GM18507 (cell line): ENCODE results near the gene ZNF430.

Experiments
- DNase-seq: peaks from one replicate; pipeline ENCODE4 v3.0.0; 2011; ENCODE audit warnings: low read depth; ENCODE audit not compliant: insufficient read length; ENCODE audit errors: extremely low spot score
- FAIRE-seq: peaks from 2 replicates; lab custom pipeline; 2011; peaks lifted over from hg19 to GRCh38; lab: Jason Lieb, UNC

The ZNF430 gene

DNA sequence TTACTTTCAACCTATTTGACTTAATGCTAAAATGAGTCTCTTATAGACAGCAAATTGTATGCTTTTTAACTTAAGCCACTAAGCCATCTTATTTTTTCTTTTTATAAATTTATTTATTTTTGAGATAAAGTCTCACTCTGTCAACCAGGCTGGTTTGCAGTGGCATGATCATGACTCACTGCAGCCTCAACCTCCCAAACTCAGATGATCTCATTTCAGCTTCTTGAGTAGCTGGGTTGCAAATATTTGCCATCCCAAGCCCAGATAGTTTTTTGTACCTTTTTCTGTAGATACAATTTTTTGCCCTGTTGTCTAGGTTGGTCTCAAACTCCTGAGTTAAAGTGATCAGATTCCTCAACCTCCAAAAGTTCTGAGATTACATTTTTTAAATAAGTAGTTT is 88.7 kb downstream of the ZNF430 start:
- no peak for FAIRE-seq

More for the DNA sequence above, 88.7 kb downstream of the ZNF430 start:
- DNase-seq, result no peak
